Nephron progenitor cell (in vitro differentiated cells): Measurements from ENCODE around the gene TENT5C.

Source experiments
- DNase-seq: peaks from one replicate; pipeline ENCODE4 v3.0.0; 2021
- H3K27ac Mint-ChIP-seq: 2 replicates; pipeline ENCODE4 v1.8.0; 2021; ENCODE audit warnings: mild to moderate bottlenecking, moderate library complexity, mixed read lengths
- H3K27me3 Mint-ChIP-seq: 2 replicates; pipeline ENCODE4 v1.8.0; 2021; ENCODE audit warnings: mild to moderate bottlenecking, low read depth, mixed read lengths; ENCODE audit not compliant: poor library complexity
- H3K36me3 Mint-ChIP-seq: 2 replicates; pipeline ENCODE4 v1.8.0; 2021; ENCODE audit warnings: low read depth, mixed read lengths
- H3K4me1 Mint-ChIP-seq: 2 replicates; pipeline ENCODE4 v1.8.0; 2021; ENCODE audit warnings: mixed read lengths
- H3K4me3 Mint-ChIP-seq: 2 replicates; pipeline ENCODE4 v1.8.0; 2021; ENCODE audit warnings: mild to moderate bottlenecking, moderate library complexity, mixed read lengths
- H3K9me3 Mint-ChIP-seq: 2 replicates; pipeline ENCODE4 v1.8.0; 2021; ENCODE audit warnings: mild to moderate bottlenecking, moderate library complexity, mixed read lengths
- CTCF ChIP-seq: fragments of 200-600 bp; sonication (generic); IDR thresholded peaks from 2 replicates; pipeline ENCODE4 v1.5.0; 2021; ENCODE audit warnings: antibody characterized with exemption

TENT5C gene

GRCh38 chr1:117575586-117576225, 30.1 kb upstream of the TENT5C start:
- H3K36me3 Mint-ChIP-seq, result no peaks in the 10 kb centered on the region
- H3K4me3 Mint-ChIP-seq, result no peak overlapping the region
- H3K4me1 Mint-ChIP-seq, result peaks cover 26% of the 10 kb centered on the region
- no peak overlapping the region for H3K27ac Mint-ChIP-seq
- no peaks in the 10 kb centered on the region for H3K9me3 Mint-ChIP-seq
- TF ChIP-seq CTCF, result no peak
- H3K27me3 Mint-ChIP-seq, result peaks cover 6% of the 10 kb centered on the region
- no peak for DNase-seq

GRCh38 chr1:117576236-117576635, 29.6 kb upstream of the TENT5C start:
- no peak for DNase-seq
- Mint-ChIP-seq H3K36me3 (no peaks in the 10 kb centered on the region), H3K4me1 (peaks cover 26% of the 10 kb centered on the region), H3K4me3 (no peak overlapping the region), H3K27ac (no peak overlapping the region), H3K9me3 (no peaks in the 10 kb centered on the region), H3K27me3 (peaks cover 6% of the 10 kb centered on the region)
- no peak for TF ChIP-seq CTCF

GRCh38 chr1:117577191-117577885, 28.5 kb upstream of the TENT5C start:
- no peak overlapping the region for H3K27ac Mint-ChIP-seq
- TF ChIP-seq CTCF, result no peak

GRCh38 chr1:117578466-117578865, 27.4 kb upstream of the TENT5C start:
- no peaks in the 10 kb centered on the region for H3K36me3 Mint-ChIP-seq
- H3K4me1 Mint-ChIP-seq, result peaks cover 19% of the 10 kb centered on the region
- no peak for TF ChIP-seq CTCF
- no peak overlapping the region for H3K27ac Mint-ChIP-seq
- DNase-seq, result no peak
- H3K4me3 Mint-ChIP-seq, result no peak overlapping the region
- H3K27me3 Mint-ChIP-seq, result peaks cover 9% of the 10 kb centered on the region
- H3K9me3 Mint-ChIP-seq, result no peaks in the 10 kb centered on the region

More at GRCh38 chr1:117577191-117577885, 28.5 kb upstream of the TENT5C start:
- no peaks in the 10 kb centered on the region for H3K36me3 Mint-ChIP-seq
- peaks cover 19% of the 10 kb centered on the region for H3K4me1 Mint-ChIP-seq
- peaks cover 9% of the 10 kb centered on the region for H3K27me3 Mint-ChIP-seq
- no peak for DNase-seq
- no peak overlapping the region for H3K4me3 Mint-ChIP-seq
- H3K9me3 Mint-ChIP-seq, result no peaks in the 10 kb centered on the region

GRCh38 chr1:117579221-117579906, 26.5 kb upstream of the TENT5C start:
- Mint-ChIP-seq H3K4me3 (no peak overlapping the region), H3K36me3 (no peaks in the 10 kb centered on the region), H3K27me3 (peaks cover 9% of the 10 kb centered on the region), H3K27ac (peak overlapping the region; percentile 21), H3K4me1 (peaks cover 17% of the 10 kb centered on the region), H3K9me3 (no peaks in the 10 kb centered on the region)
- TF ChIP-seq CTCF, result no peak
- no peak for DNase-seq
